ENCODE measurements around the gene TAC3.

Gene TAC3

DNA sequence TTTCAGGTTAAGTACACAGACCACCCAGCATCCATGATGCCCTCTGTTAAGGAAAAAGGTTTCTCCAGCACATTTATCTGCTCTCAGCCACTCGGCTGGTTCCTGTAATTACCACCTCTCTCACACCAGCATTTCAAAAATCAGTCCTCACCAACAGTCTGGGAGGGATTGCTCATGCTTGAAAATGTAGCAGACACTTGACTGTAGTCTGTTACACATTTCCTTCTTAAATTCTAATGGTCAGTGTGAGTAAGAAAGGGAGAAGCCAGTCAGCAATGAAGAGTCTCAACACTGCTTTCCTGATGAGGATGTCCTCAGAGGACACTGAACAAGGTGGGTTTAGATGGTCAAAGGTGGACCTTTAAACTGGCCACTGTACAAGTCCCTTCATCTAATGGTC lies 15.9 kb downstream of the TAC3 start:
- Histone ChIP-seq H3K9ac (ENCODE audit: low read length) (no peak overlapping the region), H2AFZ (ENCODE audit: low read depth, low read length, severe bottlenecking) (no peak overlapping the region), H3F3A (ENCODE audit: insufficient read depth) (no peaks in the 10 kb centered on the region), H3K4me3 (ENCODE audit: insufficient read depth, low read length, poor library complexity, severe bottlenecking) (no peak overlapping the region), H3K9me2 (replicated peaks; ENCODE audit: insufficient read depth, low read length) (no peaks in the 10 kb centered on the region), H3K36me3 (ENCODE audit: low read length) (no peaks in the 10 kb centered on the region), H4K20me1 (ENCODE audit: low read depth, low read length) (no peaks in the 10 kb centered on the region), H3K9me3 (ENCODE audit: insufficient read depth, low read length) (no peaks in the 10 kb centered on the region), H3K79me2 (ENCODE audit: insufficient read depth, low read length) (no peaks in the 10 kb centered on the region), H3K27me3 (ENCODE audit: low read length) (no peaks in the 10 kb centered on the region), H3K27ac (ENCODE audit: low read depth, low read length) (no peak overlapping the region), H3K4me2 (ENCODE audit: low read depth, low read length, poor library complexity, severe bottlenecking) (no peak overlapping the region)
- TF ChIP-seq CTCF (IDR thresholded peaks at IDR 0.05; ENCODE audit: insufficient read depth, low read length, poor library complexity, severe bottlenecking) (no peak), EZH2phosphoT487 (conservative IDR thresholded peaks at IDR 0.05; ENCODE audit: low read length) (no peak)

DNA sequence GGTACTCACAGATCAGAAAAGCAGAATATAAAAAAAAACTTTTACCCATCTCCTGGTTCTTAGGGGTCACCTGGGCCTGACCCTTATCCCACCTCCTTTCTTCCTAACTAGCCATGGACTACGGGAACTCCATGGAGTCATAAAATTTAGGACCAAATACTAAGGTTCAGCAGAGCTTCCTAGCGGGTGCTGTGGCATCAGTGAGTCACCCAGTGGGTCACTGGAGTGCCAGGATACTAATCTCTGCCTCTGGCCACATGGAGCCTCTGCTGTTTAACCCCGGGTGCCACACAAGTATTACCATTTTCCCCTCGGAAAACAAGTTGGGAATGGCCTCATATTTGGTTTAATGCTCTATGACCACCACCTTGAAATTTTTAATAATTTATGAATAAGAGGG lies 16.9 kb downstream of the TAC3 start:
- no peak overlapping the region for H2AFZ ChIP-seq (ENCODE audit: low read depth, low read length, severe bottlenecking)
- H3K36me3 ChIP-seq (ENCODE audit: low read length) = no peaks in the 10 kb centered on the region
- H3K9ac ChIP-seq (ENCODE audit: low read length) = no peak overlapping the region
- no peak overlapping the region for H3K27ac ChIP-seq (ENCODE audit: low read depth, low read length)
- no peaks in the 10 kb centered on the region for H3F3A ChIP-seq (ENCODE audit: insufficient read depth)
- no peaks in the 10 kb centered on the region for H3K27me3 ChIP-seq (ENCODE audit: low read length)
- H3K9me3 ChIP-seq (ENCODE audit: insufficient read depth, low read length) = no peaks in the 10 kb centered on the region
- H3K4me2 ChIP-seq (ENCODE audit: low read depth, low read length, poor library complexity, severe bottlenecking) = no peak overlapping the region
- no peak overlapping the region for H3K4me3 ChIP-seq (ENCODE audit: insufficient read depth, low read length, poor library complexity, severe bottlenecking)
- no peak for TF ChIP-seq CTCF (IDR thresholded peaks at IDR 0.05; ENCODE audit: insufficient read depth, low read length, poor library complexity, severe bottlenecking)
- no peak for TF ChIP-seq EZH2phosphoT487 (conservative IDR thresholded peaks at IDR 0.05; ENCODE audit: low read length)
- no peaks in the 10 kb centered on the region for H3K79me2 ChIP-seq (ENCODE audit: insufficient read depth, low read length)
- H3K9me2 ChIP-seq (replicated peaks; ENCODE audit: insufficient read depth, low read length) = no peaks in the 10 kb centered on the region
- no peaks in the 10 kb centered on the region for H4K20me1 ChIP-seq (ENCODE audit: low read depth, low read length)

GRCh38 chr12:56998981-56999380 lies 17.3 kb downstream of the TAC3 start:
- Histone ChIP-seq H4K20me1 (ENCODE audit: low read depth, low read length) (no peaks in the 10 kb centered on the region), H3F3A (ENCODE audit: insufficient read depth) (no peaks in the 10 kb centered on the region), H3K36me3 (ENCODE audit: low read length) (no peaks in the 10 kb centered on the region), H3K9me3 (ENCODE audit: insufficient read depth, low read length) (no peaks in the 10 kb centered on the region), H3K79me2 (ENCODE audit: insufficient read depth, low read length) (no peaks in the 10 kb centered on the region), H2AFZ (ENCODE audit: low read depth, low read length, severe bottlenecking) (no peak overlapping the region), H3K4me3 (ENCODE audit: insufficient read depth, low read length, poor library complexity, severe bottlenecking) (no peak overlapping the region), H3K9me2 (replicated peaks; ENCODE audit: insufficient read depth, low read length) (no peaks in the 10 kb centered on the region), H3K9ac (ENCODE audit: low read length) (no peak overlapping the region), H3K4me2 (ENCODE audit: low read depth, low read length, poor library complexity, severe bottlenecking) (no peak overlapping the region), H3K27ac (ENCODE audit: low read depth, low read length) (no peak overlapping the region), H3K27me3 (ENCODE audit: low read length) (no peaks in the 10 kb centered on the region)
- no peak for TF ChIP-seq CTCF (IDR thresholded peaks at IDR 0.05; ENCODE audit: insufficient read depth, low read length, poor library complexity, severe bottlenecking)
- no peak for TF ChIP-seq EZH2phosphoT487 (conservative IDR thresholded peaks at IDR 0.05; ENCODE audit: low read length)

- H3K27ac ChIP-seq (ENCODE audit: low read depth, low read length) = no peak overlapping the region
- H4K20me1 ChIP-seq (ENCODE audit: low read depth, low read length) = no peaks in the 10 kb centered on the region
- no peaks in the 10 kb centered on the region for H3K36me3 ChIP-seq (ENCODE audit: low read length)
- H3K79me2 ChIP-seq (ENCODE audit: insufficient read depth, low read length) = no peaks in the 10 kb centered on the region
- no peaks in the 10 kb centered on the region for H3K9me3 ChIP-seq (ENCODE audit: insufficient read depth, low read length)
- no peaks in the 10 kb centered on the region for H3F3A ChIP-seq (ENCODE audit: insufficient read depth)
- TF ChIP-seq EZH2phosphoT487 (conservative IDR thresholded peaks at IDR 0.05; ENCODE audit: low read length) (no peak), CTCF (IDR thresholded peaks at IDR 0.05; ENCODE audit: insufficient read depth, low read length, poor library complexity, severe bottlenecking) (no peak)
- H3K4me2 ChIP-seq (ENCODE audit: low read depth, low read length, poor library complexity, severe bottlenecking) = no peak overlapping the region
- H3K9ac ChIP-seq (ENCODE audit: low read length) = no peak overlapping the region
- no peaks in the 10 kb centered on the region for H3K27me3 ChIP-seq (ENCODE audit: low read length)
- no peaks in the 10 kb centered on the region for H3K9me2 ChIP-seq (replicated peaks; ENCODE audit: insufficient read depth, low read length)
- no peak overlapping the region for H3K4me3 ChIP-seq (ENCODE audit: insufficient read depth, low read length, poor library complexity, severe bottlenecking)
- H2AFZ ChIP-seq (ENCODE audit: low read depth, low read length, severe bottlenecking) = no peak overlapping the region
These were observed 18.0 kb downstream of the TAC3 start for GRCh38 chr12:56998316-56998715.
